SJSA1 (cell line): ENCODE results near the gene RPS6KC1. TPM values are rescaled to one million over a fixed set of nuclear protein-coding genes. Genes with fewer than 3 reads are reported as not detected.
"Not testable (repeated sequence)": the region's sequence is repeated elsewhere in the genome, so short reads cannot be mapped to it uniquely, and the experiment has no call there.

Experiments used
- DNase-seq, 2 experiments: peaks; one replicate each; pipeline ENCODE4 v3.0.0-alpha.2; 2015 to 2020; ENCODE audit warnings: low spot score in 2 of 2, low read depth in 1 of 2
- H3K27ac ChIP-seq: fragments of 250-450 bp; sonication (Bioruptor Pico); 2 replicates; pipeline ENCODE4 v1.5.1; 2020; ENCODE audit warnings: mild to moderate bottlenecking, moderate library complexity
- H3K27me3 ChIP-seq: fragments of 250-450 bp; sonication (Bioruptor Pico); replicated peaks from 2 replicates; pipeline ENCODE4 v1.5.1; 2020; ENCODE audit warnings: mild to moderate bottlenecking, moderate library complexity
- H3K36me3 ChIP-seq: fragments of 250-450 bp; sonication (Bioruptor Pico); 2 replicates; pipeline ENCODE4 v1.5.1; 2020; ENCODE audit warnings: mild to moderate bottlenecking
- H3K4me1 ChIP-seq: fragments of 250-450 bp; sonication (Bioruptor Pico); replicated peaks from 2 replicates; pipeline ENCODE4 v1.6.1; 2021; ENCODE audit warnings: mild to moderate bottlenecking
- H3K4me3 ChIP-seq: fragments of 250-450 bp; sonication (Bioruptor Pico); 2 replicates; pipeline ENCODE4 v1.5.1; 2020; ENCODE audit warnings: mild to moderate bottlenecking
- H3K9me3 ChIP-seq: fragments of 250-450 bp; sonication (Bioruptor Pico); replicated peaks from 2 replicates; pipeline ENCODE4 v1.5.1; 2020; ENCODE audit warnings: mild to moderate bottlenecking
- total RNA-seq: library from RNA; depleted of rRNA; stranded (reverse); fragments of >200 nt; shearing (Covaris generic); gene quantifications from 2 replicates; pipeline ENCODE4 v1.2.3, GENCODE V29; 2014

RPS6KC1 gene
- total RNA-seq, 1 experiment from 2014 or later, result 19.2 TPM

DNA sequence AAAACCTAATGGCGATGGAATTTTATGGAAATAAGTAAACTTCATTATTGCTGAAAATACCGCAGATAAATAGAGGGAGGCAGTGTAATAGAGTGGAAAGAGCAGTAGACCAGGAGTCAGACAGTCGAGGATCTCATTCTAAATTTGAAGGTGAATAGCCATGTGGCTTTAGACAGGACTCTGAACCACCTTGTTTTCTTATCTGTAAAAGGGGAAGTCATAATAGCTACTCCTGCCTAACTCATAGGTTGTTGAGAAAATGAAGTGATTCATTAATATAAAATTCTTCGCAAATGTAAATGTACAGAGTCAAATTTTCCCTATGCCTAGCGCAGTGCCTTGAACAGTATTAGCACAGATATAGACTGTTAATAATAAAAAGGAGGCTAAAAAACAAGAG is 14.8 kb downstream of the RPS6KC1 start:
- no peaks in the 10 kb centered on the region for H3K9me3 ChIP-seq
- H3K27ac ChIP-seq, result no peak overlapping the region
- no peak for DNase-seq
- H3K4me1 ChIP-seq, result no peaks in the 10 kb centered on the region
- H3K27me3 ChIP-seq, result no peaks in the 10 kb centered on the region
- H3K4me3 ChIP-seq, result no peak overlapping the region
- no peaks in the 10 kb centered on the region for H3K36me3 ChIP-seq

DNA sequence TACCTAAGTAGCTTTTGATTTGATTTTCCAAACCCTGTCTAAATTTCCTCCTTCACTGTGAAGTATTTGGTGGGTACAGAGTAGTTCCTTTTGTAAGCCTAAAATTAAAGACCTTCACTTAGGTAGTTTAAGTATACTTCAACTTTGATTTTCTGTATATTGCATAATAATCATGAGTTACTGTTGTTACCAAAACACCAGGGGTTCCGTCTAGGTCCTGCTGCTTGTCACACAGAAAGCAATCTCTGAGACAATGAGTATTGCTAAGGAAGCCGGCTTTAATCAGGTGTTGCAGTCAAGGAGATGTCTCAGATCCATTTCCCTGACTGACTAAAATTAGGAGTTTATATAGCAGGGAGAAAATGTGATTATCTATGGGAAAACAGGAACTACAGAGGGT is 15.3 kb downstream of the RPS6KC1 start:
- H3K4me3 ChIP-seq, result no peak overlapping the region
- no peaks in the 10 kb centered on the region for H3K36me3 ChIP-seq

DNA sequence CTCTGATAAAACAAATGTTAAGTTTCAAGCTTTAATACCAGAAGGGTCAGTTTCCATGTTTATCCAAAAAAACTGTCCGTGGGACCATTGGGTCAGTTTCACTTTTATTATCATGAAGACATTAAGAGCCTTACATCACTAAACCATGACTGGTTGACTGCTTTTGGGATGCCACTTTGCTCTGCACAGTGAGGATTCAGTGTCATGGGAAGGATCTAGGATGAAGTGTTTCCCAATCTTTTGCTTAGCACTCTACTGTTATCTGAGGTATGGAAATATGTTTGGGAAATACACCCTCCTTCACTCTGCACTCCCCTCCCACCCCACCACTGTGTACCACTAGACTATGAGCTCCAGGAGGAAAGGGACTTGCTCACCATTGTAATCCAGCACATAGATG is 16.3 kb downstream of the RPS6KC1 start:
- no peak for DNase-seq
- Histone ChIP-seq H3K4me1 (no peaks in the 10 kb centered on the region), H3K27ac (no peak overlapping the region), H3K27me3 (no peaks in the 10 kb centered on the region), H3K36me3 (no peaks in the 10 kb centered on the region), H3K9me3 (no peaks in the 10 kb centered on the region), H3K4me3 (no peak overlapping the region)

More for the DNA sequence above, 15.3 kb downstream of the RPS6KC1 start:
- Histone ChIP-seq H3K9me3 (no peaks in the 10 kb centered on the region), H3K4me1 (no peaks in the 10 kb centered on the region), H3K27me3 (no peaks in the 10 kb centered on the region), H3K27ac (no peak overlapping the region)
- no peak for DNase-seq

DNA sequence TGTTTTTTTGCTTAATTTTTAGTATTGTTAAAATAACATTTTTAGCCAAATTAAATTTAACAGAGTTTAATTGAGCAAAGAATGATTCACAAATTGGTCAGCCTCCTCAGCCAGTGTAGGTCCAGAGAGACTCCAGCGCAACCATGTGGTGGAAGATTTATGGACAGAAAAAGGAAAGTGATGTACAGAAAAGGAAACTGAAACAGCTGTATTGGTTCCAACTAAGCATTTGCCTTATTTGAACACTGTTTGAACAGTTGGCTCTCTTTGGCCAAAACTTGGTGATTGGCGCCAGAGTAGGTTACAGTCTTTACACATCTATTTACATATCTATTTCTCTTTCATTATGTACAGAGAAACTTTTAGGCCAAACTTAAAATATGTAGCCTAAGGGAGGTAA is 19.4 kb downstream of the RPS6KC1 start:
- no peaks in the 10 kb centered on the region for H3K36me3 ChIP-seq
- no peaks in the 10 kb centered on the region for H3K27me3 ChIP-seq
- no peak overlapping the region for H3K4me3 ChIP-seq
- no peaks in the 10 kb centered on the region for H3K9me3 ChIP-seq
- no peaks in the 10 kb centered on the region for H3K4me1 ChIP-seq
- no peak overlapping the region for H3K27ac ChIP-seq
- peak in 1 of 2 experiments; percentile 12 for DNase-seq

DNA sequence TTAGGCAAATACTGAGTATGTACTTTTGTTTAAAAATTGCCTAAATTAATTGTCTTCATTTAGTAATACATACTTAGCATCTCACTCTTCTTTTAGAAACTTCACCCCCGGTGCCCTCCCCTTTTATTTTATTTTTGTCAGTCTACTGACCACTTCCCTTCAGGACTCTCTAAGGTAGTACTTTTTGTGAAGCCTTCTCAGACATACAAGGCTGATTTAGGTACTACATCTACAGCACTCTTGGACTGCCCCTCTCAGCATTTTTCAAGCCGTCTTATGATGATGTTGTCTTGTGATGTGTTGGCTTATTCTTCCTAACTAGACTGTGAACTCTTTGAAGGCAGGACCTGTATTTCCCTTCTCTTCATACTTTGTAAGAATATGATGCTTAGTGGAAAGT is 24.7 kb downstream of the RPS6KC1 start:
- H3K27ac ChIP-seq, result no peak overlapping the region
- H3K36me3 ChIP-seq, result peaks cover 1% of the 10 kb centered on the region; the same call in 1 of the 2 replicates

DNA sequence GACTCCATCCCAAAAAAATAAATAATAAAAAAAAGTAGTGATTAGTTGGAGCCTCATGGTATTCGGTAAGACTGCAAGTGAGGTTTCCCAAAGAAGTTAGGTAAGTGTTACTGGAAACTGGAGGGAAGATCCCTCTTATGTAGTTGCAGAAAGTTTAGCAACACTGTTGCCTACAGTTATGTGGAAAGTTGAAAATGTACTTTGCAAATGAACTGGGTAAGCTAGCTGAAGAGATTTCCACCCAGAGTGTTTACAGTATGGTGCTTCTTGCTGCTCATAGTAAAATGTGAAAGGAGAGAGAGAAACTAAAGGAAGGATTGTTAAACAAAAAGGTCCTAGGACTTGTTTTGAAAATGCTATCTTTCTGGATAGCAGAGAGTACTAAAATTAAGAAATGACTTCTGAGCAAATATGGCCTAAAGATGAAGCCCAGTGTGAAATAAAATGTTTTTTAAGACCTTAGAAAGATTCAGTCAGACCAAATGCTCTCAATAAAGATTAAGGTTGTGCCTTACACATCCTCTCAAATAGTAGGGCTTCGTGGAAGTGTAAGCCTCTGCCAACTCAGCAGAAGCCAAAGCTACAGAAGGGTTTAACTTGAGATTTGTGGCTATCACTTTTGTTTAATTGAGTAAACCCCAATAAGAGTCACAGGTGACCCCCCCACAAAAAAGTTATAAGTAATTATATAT is 31.5 kb downstream of the RPS6KC1 start:
- Histone ChIP-seq H3K4me1 (no peaks in the 10 kb centered on the region), H3K27ac (no peak overlapping the region), H3K36me3 (peaks cover 12% of the 10 kb centered on the region), H3K4me3 (no peak overlapping the region), H3K9me3 (no peaks in the 10 kb centered on the region), H3K27me3 (no peaks in the 10 kb centered on the region)
- DNase-seq, result no peak

More for the DNA sequence above, 24.7 kb downstream of the RPS6KC1 start:
- H3K27me3 ChIP-seq, result no peaks in the 10 kb centered on the region
- no peak for DNase-seq
- no peak overlapping the region for H3K4me3 ChIP-seq
- no peaks in the 10 kb centered on the region for H3K9me3 ChIP-seq
- no peaks in the 10 kb centered on the region for H3K4me1 ChIP-seq

DNA sequence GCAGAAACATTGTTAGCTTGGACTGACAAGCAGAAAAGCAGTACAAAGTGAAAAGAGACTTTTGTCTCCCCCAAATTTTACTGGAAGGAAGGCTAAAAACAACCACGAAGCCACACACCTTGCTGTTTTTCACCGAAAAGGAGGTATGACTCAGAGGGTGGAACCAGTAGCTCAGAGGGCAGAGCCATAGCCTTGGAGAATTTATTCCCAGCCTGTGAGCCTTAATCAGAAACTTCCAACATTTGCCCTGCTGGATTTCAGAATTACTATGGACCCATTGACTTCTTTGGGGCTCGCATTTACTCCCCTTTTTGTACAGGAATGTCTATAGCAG is 32.0 kb downstream of the RPS6KC1 start:
- Histone ChIP-seq H3K36me3 (peaks cover 12% of the 10 kb centered on the region), H3K27me3 (no peaks in the 10 kb centered on the region), H3K27ac (no peak overlapping the region), H3K4me3 (no peak overlapping the region), H3K9me3 (no peaks in the 10 kb centered on the region), H3K4me1 (no peaks in the 10 kb centered on the region)
- no peak for DNase-seq

DNA sequence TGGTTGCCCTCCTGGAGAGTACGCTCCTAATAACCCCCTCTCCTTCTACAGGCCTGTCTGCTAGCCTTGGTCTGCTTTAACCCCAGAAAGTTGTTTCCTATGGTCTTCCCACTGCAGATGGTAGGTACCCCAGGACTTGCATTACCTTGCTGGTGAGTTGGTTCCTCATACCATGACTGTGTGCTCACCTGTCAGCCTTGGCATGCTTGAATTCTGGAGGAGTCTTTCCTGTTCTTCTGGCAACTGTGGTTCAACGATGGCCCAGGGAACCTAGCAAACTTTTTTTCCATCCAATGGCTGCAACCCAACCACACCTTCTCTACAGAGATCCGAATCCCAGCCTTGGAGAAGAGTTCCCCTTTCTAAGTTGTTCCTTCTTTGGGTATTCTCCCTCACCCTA is 36.9 kb downstream of the RPS6KC1 start:
- Histone ChIP-seq H3K9me3 (no peaks in the 10 kb centered on the region), H3K27ac (no peak overlapping the region), H3K27me3 (no peaks in the 10 kb centered on the region), H3K4me1 (no peaks in the 10 kb centered on the region), H3K4me3 (no peak overlapping the region), H3K36me3 (peaks cover 6% of the 10 kb centered on the region)
- DNase-seq, result no peak

DNA sequence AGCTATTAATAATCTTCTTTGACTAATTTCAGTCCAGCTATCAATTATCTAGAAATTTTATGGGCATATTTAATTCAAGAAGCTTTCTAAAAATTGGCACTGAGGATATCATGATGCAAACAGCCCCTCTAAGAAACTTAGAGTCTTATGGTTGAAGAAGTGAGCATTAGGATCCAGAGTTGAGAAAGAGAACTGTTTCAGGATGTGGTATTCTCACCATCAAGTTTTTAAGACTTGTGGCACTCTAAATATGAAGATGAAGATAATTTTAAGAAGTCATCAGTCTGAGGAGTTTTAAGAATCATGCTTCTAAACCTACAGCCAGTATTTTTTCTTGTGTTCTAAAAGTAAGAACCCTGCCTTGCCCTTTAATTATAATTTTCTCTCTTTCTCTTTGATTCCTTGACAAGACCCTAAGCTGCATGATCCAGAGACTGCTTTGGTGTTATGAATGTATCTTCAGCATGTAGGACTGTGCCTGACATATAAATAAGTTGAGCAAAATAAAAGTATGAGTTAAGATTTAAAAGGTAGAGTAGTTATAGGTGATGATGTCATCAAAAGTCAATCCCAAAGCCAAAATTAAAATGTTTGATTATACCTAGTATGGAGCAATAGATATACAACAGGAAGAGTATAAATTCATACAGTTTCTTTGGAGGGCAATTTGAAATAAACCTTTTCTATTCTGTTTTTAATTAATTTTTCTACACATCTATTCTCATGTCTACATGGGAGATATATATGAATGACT is 39.1 kb downstream of the RPS6KC1 start:
- Histone ChIP-seq H3K4me3 (no peak overlapping the region), H3K9me3 (no peaks in the 10 kb centered on the region), H3K27ac (no peak overlapping the region), H3K27me3 (no peaks in the 10 kb centered on the region), H3K36me3 (peaks cover under 1% of the 10 kb centered on the region), H3K4me1 (no peaks in the 10 kb centered on the region)
- no peak for DNase-seq

DNA sequence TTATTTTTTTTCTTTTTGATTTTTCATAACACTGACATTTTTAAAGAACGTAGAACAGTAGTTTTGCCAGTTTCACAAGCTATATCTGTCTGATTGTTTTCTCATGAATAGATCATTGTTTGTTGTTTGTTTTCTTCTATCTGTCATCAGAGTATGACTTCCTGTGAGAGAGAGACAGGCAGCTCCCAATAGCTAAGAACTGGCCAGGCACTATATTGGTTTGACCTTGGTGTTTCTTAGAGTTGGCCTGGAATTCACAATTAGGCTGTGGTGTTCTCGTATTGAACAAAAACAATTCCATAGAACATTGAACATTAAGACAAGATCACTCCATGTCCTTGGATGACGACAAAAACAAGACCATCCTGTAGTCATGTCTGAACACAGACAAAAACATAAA is 43.4 kb downstream of the RPS6KC1 start:
- Histone ChIP-seq H3K36me3 (no peaks in the 10 kb centered on the region; the same call in 1 of the 2 replicates), H3K9me3 (no peaks in the 10 kb centered on the region), H3K4me3 (no peak overlapping the region), H3K27me3 (no peaks in the 10 kb centered on the region), H3K27ac (no peak overlapping the region), H3K4me1 (no peaks in the 10 kb centered on the region)
- DNase-seq, result no peak

DNA sequence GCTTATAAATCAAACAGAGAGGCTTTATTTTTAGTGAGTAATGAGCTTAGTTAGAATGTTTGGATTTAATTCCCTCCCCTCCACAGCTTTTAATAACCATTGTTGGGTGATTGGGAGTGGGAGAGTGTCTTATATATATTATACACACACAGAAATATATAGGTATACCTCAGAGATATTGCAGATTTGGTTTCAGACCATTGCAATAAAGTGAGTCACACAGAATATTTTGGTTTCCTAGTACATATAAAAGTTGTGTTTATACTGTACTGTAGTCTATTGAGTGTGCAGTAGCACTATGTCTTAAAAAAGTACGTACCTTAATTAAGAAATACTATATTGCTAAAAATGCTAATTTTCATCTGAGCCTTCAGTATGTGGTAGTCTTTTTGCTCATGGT is 44.4 kb downstream of the RPS6KC1 start:
- Histone ChIP-seq H3K36me3 (no peaks in the 10 kb centered on the region; the same call in 1 of the 2 replicates), H3K9me3 (no peaks in the 10 kb centered on the region), H3K4me1 (no peaks in the 10 kb centered on the region), H3K4me3 (no peak overlapping the region), H3K27me3 (no peaks in the 10 kb centered on the region), H3K27ac (no peak overlapping the region)
- no peak for DNase-seq

DNA sequence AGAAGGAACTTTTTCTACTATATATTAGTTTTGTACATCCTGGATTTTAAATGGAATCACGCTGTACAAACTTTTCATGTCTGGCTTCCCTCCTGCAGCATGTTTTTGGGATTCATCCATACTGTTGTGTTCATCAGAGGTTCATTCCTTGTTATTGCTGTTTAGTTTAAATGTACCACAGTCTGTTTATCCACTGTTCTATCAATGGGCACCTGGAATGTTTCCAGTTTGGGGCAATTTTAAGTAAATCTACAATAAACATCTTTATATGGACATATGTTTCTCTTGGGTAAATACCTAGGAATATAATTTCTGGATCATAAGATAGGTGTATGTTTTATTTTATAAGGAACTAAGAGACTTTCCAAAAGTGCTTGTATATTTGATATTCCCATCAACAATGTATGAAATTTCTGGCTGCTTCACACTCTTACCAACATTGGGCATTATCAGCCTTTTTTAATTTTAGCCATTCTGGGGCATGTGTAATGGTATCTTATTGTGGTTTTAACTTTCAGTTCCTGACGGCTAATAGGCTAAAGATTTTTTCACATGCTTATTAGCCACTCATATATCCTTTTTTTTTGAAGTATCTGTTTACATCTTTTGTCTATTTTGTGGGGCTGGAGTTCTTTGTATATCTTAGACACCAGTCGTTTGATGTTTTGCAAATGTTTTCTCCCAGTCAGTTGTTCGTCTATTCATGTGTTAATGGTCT is 48.8 kb downstream of the RPS6KC1 start:
- Histone ChIP-seq H3K9me3 (no peaks in the 10 kb centered on the region), H3K4me3 (no peak overlapping the region), H3K36me3 (no peaks in the 10 kb centered on the region; the same call in 1 of the 2 replicates), H3K27me3 (no peaks in the 10 kb centered on the region), H3K27ac (no peak overlapping the region), H3K4me1 (no peaks in the 10 kb centered on the region)
- DNase-seq, result no peak

DNA sequence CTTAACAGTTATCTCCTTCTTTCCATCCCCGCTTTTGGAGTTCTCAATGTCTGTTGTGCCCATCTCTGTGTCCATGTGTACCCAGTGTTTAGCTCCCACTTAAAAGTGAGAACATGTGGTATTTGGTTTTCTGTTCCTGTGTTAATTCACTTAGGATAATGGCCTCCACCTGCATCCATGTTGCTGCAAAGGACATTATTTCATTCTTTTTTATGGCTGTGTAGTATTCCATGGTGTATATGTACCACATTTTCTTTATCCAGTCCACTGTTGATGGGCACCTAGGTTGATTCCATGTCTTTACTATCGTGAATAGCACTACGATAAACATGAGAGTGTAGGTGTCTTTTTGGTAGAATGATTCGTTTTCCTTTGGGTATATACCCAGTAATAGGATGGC is 49.5 kb downstream of the RPS6KC1 start:
- H3K27me3 ChIP-seq, H3K36me3 ChIP-seq, H3K27ac ChIP-seq, H3K9me3 ChIP-seq, DNase-seq, H3K4me1 ChIP-seq, H3K4me3 ChIP-seq: not testable (repeated sequence)
